MM.1S (cell line): ENCODE measurements around the gene ACYP2.

Experiments
- DNase-seq: peaks from one replicate; pipeline ENCODE4 v3.0.0-alpha.2; 2015
- H2AFZ ChIP-seq: fragments of 300-600 bp; sonication (generic); 2 replicates; pipeline ENCODE4 v1.6.0; 2016; ENCODE audit warnings: antibody characterized with exemption, low read length
- H3F3A ChIP-seq: fragments of 300-600 bp; sonication (generic); 2 replicates; pipeline ENCODE4 v1.6.1; 2016; ENCODE audit warnings: mild to moderate bottlenecking, antibody characterized with exemption, low read length, moderate library complexity, mixed read lengths; ENCODE audit not compliant: insufficient read depth
- H3K27ac ChIP-seq: fragments of 300-600 bp; sonication (generic); 2 replicates; pipeline ENCODE4 v1.5.1; 2016; ENCODE audit warnings: mild to moderate bottlenecking, low read length
- H3K27me3 ChIP-seq: fragments of 300-600 bp; sonication (generic); replicated peaks from 2 replicates; pipeline ENCODE4 v1.6.0; 2016; ENCODE audit warnings: low read length; ENCODE audit not compliant: insufficient read depth
- H3K36me3 ChIP-seq: fragments of 300-600 bp; sonication (generic); replicated peaks from 2 replicates; pipeline ENCODE4 v1.6.1; 2016; ENCODE audit warnings: mild to moderate bottlenecking, low read length, mixed read lengths; ENCODE audit not compliant: insufficient read depth
- H3K4me1 ChIP-seq: fragments of 300-600 bp; sonication (generic); 2 replicates; pipeline ENCODE4 v1.6.1; 2016; ENCODE audit warnings: low read length, mixed read lengths
- H3K4me2 ChIP-seq: fragments of 300-600 bp; sonication (generic); 2 replicates; pipeline ENCODE4 v1.6.0; 2016; ENCODE audit warnings: low read depth, low read length
- H3K4me3 ChIP-seq: fragments of 300-600 bp; sonication (generic); 2 replicates; pipeline ENCODE4 v1.5.1; 2016; ENCODE audit warnings: low read length, mixed read lengths
- H3K79me2 ChIP-seq: fragments of 300-600 bp; sonication (generic); 2 replicates; pipeline ENCODE4 v1.6.1; 2016; ENCODE audit warnings: mixed run types, low read length, mixed read lengths
- H3K9ac ChIP-seq: fragments of 300-600 bp; sonication (generic); 2 replicates; pipeline ENCODE4 v1.6.1; 2016; ENCODE audit warnings: low read length, mixed read lengths
- H3K9me2 ChIP-seq: fragments of 300-600 bp; sonication (generic); replicated peaks from 2 replicates; pipeline ENCODE4 v1.6.1; 2016; ENCODE audit warnings: mild to moderate bottlenecking, low read length, mixed read lengths; ENCODE audit not compliant: insufficient read depth
- H3K9me3 ChIP-seq: fragments of 300-600 bp; sonication (generic); replicated peaks from 2 replicates; pipeline ENCODE4 v1.6.1; 2016; ENCODE audit warnings: mild to moderate bottlenecking, low read length, mixed read lengths; ENCODE audit not compliant: insufficient read depth
- H4K20me1 ChIP-seq: fragments of 300-600 bp; sonication (generic); 2 replicates; pipeline ENCODE4 v1.6.1; 2016; ENCODE audit warnings: mild to moderate bottlenecking, low read length, moderate library complexity, mixed read lengths; ENCODE audit not compliant: insufficient read depth
- CTCF ChIP-seq: fragments of 300-600 bp; sonication (generic); IDR thresholded peaks from 2 replicates; pipeline ENCODE4 v1.5.1; 2016; ENCODE audit warnings: antibody characterized with exemption, low read length, mixed read lengths
- EZH2 ChIP-seq: fragments of 300-600 bp; sonication (generic); optimal IDR thresholded peaks from 2 replicates; pipeline ENCODE3; 2017; ENCODE audit warnings: low read depth, mild to moderate bottlenecking, antibody characterized with exemption, low read length, mixed read lengths
- EZH2phosphoT487 ChIP-seq: fragments of 300-600 bp; sonication (generic); IDR thresholded peaks from 2 replicates; pipeline ENCODE4 v1.6.1; 2018; ENCODE audit warnings: antibody characterized with exemption, low read length

Gene ACYP2

DNA sequence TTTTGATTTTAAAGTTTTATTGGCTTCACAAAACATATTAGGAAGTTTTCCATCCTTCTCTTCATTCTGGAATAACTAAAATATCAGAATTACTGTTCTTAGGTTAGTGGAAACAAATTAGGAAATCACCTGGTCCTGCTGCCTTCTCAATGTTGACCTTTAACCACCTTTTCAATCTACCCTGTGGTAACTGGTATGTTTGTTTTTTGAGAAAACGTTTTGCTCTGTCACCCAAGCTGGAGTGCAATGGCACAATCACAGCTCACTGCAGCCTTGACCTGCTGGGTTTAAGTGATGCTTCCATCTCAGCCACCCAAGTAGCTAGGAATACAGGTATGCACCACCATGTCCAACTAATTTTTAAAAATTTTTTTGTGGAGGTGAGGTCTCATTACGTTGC, 28.4 kb downstream of the ACYP2 start:
- no peaks in the 10 kb centered on the region for H3K36me3 ChIP-seq
- H2AFZ ChIP-seq: no peak overlapping the region
- no peaks in the 10 kb centered on the region for H3K9me2 ChIP-seq
- H3K9ac ChIP-seq: no peak overlapping the region
- TF ChIP-seq CTCF: no peak
- no peak overlapping the region for H3K4me2 ChIP-seq
- no peaks in the 10 kb centered on the region for H3K4me1 ChIP-seq
- DNase-seq: no peak
- no peaks in the 10 kb centered on the region for H3K79me2 ChIP-seq
- no peaks in the 10 kb centered on the region for H3F3A ChIP-seq
- H3K4me3 ChIP-seq: no peak overlapping the region
- H3K27ac ChIP-seq: no peak overlapping the region
- H4K20me1 ChIP-seq: no peaks in the 10 kb centered on the region
- no peaks in the 10 kb centered on the region for H3K27me3 ChIP-seq
- H3K9me3 ChIP-seq: no peaks in the 10 kb centered on the region

DNA sequence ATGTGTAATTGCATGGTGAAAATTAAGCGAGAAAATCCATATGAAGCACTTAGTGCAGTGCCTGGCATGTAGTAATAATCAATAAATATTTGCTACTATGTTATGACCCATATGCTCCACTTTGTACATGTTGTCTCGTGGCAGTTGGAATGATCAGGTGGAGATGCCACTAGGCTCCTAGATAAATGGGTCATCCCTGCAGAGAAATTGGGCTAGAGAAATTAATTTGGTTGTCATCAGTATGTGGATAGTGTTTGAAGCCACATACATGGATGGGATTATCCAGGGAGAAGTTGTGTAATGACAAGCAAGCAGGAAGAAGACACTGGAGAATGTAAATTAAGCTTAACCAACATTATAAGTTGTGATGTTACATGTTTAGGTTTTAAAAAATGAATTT, 33.0 kb downstream of the ACYP2 start:
- no peak overlapping the region for H3K27ac ChIP-seq
- no peaks in the 10 kb centered on the region for H3F3A ChIP-seq
- no peak for TF ChIP-seq CTCF
- TF ChIP-seq EZH2: no peak
- TF ChIP-seq EZH2phosphoT487: no peak
- no peaks in the 10 kb centered on the region for H3K27me3 ChIP-seq
- no peaks in the 10 kb centered on the region for H3K36me3 ChIP-seq
- no peak overlapping the region for H3K9ac ChIP-seq
- H2AFZ ChIP-seq: no peak overlapping the region
- no peaks in the 10 kb centered on the region for H3K9me3 ChIP-seq
- no peaks in the 10 kb centered on the region for H4K20me1 ChIP-seq
- no peak for DNase-seq
- H3K9me2 ChIP-seq: no peaks in the 10 kb centered on the region
- no peak overlapping the region for H3K4me2 ChIP-seq
- H3K4me3 ChIP-seq: no peak overlapping the region
- H3K4me1 ChIP-seq: no peaks in the 10 kb centered on the region
- H3K79me2 ChIP-seq: no peaks in the 10 kb centered on the region

GRCh38 chr2:54149638-54150441, 34.4 kb downstream of the ACYP2 start:
- Histone ChIP-seq H4K20me1 (no peaks in the 10 kb centered on the region), H3K79me2 (no peaks in the 10 kb centered on the region), H3K27me3 (no peaks in the 10 kb centered on the region), H3K9me3 (no peaks in the 10 kb centered on the region), H3K9ac (no peak overlapping the region), H3K4me3 (no peak overlapping the region), H3K27ac (no peak overlapping the region), H3K4me1 (no peaks in the 10 kb centered on the region), H3K36me3 (no peaks in the 10 kb centered on the region), H2AFZ (no peak overlapping the region), H3F3A (no peaks in the 10 kb centered on the region), H3K9me2 (no peaks in the 10 kb centered on the region), H3K4me2 (no peak overlapping the region)
- DNase-seq: no peak
- TF ChIP-seq EZH2phosphoT487 (no peak), CTCF (no peak), EZH2 (no peak)
